Posterior cingulate gyrus (tissue), 11 donors: ENCODE results near the gene RPS16.

Experiments used
- DNase-seq, 10 donors: peaks; one replicate each; pipeline versions ENCODE4 v3.0.0 to v3.0.0-alpha.2; 2020 to 2021; ENCODE audit warnings: mixed read lengths in 3 of 10
- intact Hi-C: fragments of 100-400 bp; cut with DNase I; formaldehyde crosslinking; loops from one replicate; pipeline ENCODE4 v1.15.1; 2023

The RPS16 gene

DNA sequence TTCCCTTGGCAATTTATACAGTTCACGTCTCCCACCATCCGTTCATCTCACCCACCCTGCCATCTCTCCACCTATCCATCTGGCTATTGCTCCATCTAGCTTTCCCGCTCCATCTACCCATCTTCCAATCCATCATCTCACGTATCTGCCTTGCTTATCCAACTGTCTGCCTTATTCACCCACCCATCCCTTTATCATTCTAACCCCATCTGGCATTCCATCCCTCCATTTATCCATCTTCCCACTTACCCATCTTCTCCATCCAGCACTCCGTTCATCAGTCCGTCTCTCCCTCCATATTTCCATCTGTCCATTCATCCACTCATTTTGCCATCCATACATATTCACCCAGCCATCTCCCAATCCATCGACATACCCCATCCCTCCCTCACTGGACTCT is 10.0 kb downstream of the RPS16 start:
- intact Hi-C loops, result no loop called here
- no peak for DNase-seq

DNA sequence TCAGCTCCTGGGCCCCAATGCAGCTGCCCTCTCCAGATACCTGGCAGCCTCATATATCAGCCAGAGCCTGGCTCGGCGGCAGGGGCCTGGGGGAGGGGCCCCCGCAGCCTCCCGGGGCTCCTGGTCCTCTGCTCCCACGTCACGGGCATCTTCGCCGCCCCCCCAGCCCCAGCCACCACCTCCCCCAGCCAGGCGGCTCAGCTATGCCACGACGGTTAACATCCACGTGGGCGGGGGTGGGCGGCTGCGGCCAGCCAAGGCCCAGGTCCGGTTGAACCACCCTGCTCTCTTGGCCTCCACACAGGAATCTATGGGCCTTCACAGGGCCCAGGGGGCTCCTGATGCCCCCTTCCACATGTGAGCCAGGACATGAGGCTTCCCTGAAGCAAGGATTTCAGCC is 10.8 kb downstream of the RPS16 start:
- DNase-seq, result no peak
- intact Hi-C loops, result no loop called here

DNA sequence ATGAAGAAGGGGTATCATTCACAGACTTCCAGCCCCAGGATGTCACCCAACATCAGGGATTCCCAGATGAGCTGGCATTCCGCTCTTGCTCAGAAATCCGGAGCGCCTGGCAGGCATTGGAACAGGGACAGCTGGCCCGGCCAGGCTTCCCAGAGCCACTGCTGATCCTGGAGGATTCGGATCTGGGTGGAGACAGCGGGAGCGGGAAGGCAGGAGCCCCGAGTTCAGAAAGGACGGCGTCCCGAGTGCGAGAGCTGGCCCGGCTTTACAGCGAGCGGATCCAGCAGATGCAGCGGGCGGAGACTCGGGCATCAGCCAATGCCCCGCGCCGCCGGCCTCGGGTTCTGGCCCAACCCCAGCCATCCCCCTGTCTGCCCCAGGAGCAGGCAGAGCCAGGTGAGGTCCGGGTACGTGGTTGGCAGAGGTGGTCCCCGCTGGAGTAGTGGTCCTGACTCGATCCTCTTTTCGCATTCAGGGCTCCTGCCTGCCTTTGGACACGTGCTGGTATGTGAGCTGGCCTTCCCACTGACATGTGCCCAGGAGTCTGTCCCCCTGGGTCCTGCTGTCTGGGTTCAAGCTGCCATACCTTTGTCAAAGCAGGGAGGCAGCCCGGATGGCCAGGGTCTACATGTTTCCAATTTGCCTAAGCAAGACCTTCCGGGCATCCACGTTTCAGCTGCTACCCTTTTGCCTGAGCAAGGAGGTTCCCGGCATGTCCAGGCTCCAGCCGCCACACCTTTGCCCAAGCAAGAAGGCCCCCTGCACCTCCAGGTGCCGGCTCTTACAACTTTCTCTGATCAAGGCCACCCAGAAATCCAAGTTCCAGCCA is 12.3 kb downstream of the RPS16 start:
- intact Hi-C loops, result no loop called here
- peak in 2 of 10 donors; percentile 69 to 81 for DNase-seq

DNA sequence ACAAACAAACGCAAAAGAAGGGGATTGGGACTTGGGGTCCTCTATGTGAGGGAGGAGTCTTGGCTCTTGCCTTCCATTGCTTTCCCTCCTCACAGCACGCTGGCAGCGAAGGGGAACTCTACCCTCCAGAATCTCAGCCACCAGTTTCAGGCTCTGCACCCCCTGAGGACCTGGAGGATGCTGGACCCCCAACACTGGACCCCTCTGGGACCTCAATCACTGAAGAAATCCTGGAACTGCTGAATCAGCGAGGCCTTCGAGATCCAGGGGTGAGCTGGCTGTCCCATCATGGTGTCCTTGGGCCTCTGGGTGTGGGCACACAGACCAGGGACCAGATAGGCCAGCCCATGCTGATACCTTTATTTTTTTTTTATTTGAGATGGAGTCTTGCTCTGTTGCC is 13.7 kb downstream of the RPS16 start:
- intact Hi-C loops, result no loop called here
- DNase-seq, result no peak

DNA sequence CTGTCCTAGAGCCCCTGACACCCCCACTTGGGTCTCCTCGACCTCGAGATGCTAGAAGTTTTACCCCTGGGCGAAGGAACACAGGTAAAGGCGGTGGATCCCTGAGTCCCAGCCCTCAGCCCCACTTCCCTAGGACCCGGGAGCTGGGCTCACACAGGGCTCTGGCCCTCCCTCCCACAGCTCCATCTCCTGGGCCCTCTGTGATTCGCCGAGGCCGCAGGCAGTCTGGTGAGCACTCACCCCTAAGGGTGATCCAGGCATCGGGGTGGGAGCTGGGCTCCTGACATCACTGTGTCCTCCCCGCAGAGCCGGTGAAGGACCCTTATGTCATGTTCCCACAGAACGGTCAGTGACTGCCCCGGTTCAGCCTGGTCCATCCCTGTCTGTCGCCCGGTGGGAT is 15.0 kb downstream of the RPS16 start:
- DNase-seq, result no peak
- intact Hi-C loops, result no loop called here

DNA sequence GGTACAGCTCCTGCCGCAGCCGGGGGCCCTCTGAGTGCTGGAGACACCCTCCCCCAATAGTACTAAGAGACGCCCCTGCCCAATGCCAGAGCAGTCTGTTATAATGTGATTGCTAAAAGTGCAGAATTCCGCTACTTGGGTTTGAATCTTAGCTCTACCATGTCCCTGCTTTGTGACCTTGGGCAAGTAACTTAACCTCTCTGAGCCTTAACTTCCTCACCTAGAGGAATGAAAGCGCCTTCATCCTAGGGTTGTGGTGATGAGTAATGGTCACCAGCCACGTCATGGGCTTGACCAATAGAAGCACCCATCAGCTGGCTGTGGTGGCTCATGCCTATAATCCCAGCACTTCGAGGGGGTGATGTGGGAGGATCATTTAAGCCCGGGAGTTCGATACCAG is 16.7 kb downstream of the RPS16 start:
- no peak for DNase-seq
- intact Hi-C loops, result no loop called here

DNA sequence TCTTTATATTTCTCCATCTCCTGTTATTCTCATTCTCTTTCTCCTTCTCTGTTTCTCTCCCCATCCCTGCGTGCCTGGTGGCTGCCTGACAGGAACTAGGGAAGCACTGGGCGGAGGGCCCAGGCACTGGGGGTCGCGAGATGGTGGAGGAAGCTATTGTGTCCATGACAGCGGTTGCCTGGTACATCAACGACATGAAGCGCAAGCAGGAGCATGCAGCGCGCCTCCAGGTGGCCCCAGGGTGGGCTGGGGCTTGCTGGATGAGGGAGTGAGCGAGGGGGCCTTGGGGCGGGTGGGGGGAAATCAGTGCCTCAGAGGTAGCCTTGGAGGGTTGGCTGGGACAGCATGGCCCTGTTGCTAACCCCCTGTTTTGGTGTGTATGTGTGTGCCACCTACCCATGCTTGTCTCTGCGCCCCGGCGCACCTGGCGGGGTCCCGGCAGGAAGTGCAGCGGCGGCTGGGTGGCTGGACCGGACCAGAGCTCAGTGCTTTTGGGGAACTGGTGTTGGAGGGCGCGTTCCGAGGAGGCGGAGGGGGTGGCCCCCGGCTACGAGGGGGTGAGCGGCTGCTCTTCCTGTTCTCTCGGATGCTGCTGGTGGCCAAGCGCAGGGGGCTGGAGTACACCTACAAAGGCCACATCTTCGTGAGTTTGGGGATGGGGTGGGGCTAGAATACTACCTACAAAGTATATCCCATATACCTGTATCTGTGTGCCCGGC is 18.1 kb downstream of the RPS16 start:
- intact Hi-C loops, result no loop called here
- no peak for DNase-seq

DNA sequence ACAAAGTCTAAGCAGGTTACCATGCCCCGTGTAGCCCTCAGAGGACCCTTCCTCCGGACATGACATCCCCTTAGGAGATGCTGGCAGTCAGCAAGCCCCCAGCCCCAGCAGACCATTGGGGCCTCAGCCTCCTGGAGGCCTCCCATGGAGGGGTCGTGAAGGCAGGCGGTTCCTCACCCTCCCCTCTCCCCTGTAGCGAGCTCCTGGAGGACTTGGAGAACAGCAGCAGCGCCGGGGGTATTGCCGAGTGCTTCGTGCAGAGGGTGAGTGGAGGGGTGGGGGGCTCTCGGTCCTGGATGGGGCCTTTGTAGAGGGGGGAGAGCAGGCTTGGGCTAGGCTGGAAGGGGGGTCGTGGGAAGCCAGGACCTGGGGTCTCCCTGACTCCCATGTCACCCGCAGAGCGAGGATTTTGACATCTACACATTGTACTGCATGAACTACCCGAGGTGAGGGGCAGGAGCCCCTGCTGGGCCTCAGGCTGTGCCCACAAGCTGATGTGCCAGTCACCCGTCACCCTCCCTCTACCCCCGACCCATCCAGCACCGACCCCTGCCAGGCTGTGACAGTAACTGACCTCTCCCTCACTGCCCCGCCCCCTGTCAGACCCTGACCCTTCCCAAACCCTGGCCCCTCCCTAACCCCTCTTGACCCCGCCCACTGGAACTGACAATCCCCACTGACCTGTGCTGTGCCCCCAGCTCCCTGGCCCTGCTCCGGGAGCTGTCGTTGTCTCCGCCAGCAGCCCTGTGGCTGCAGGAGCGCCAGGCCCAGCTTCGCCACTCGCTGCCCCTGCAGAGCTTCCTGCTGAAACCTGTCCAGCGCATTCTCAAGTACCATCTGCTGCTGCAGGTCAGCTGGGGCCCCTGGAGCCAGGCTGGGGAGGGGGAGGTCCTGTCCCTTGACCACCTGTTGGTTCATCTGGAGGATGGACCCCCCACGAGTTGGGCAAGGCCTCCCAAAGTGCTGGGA is 19.3 kb downstream of the RPS16 start:
- no peak for DNase-seq
- intact Hi-C loops, result no loop called here

DNA sequence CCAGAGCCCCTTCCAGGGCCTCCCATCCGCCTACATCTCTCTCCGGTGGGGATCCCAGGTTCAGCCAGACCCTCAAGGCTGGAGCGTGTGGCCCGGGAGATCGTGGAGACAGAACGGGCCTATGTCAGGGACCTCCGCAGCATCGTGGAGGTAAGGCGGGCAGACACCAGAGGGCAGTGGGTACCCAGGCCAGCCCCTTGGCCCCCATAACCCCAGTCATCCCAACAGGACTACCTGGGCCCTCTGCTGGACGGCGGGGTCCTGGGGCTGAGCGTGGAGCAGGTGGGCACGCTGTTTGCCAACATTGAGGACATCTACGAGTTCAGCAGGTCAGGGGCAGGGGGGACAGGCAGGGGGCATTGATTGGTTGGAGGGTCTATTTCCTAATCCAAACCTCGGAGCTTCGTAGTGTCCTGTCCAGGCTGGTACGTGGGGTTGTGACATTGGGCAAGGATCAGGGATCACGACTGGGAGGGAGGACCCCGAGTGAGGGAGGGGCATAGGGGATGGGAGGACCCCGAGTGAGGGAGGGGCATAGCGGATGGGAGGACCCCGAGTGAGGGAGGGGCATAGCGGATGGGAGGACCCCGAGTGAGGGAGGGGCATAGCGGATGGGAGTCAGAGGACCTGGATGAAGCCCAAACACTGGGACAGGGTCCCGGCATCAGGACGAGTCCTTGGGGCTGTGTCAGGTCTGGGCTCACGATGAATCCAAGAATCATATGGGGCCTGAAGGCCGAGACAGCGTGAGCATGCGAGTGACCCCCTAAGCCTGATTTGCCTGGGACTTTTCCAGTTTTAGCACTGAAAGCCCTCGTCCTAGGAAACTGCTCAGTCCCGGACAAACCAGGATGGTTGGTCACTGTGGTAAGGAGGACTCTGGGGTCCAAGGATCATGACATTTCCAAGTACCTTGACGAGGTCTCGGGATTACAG is 20.4 kb downstream of the RPS16 start:
- intact Hi-C loops, result no loop called here
- no peak for DNase-seq

DNA sequence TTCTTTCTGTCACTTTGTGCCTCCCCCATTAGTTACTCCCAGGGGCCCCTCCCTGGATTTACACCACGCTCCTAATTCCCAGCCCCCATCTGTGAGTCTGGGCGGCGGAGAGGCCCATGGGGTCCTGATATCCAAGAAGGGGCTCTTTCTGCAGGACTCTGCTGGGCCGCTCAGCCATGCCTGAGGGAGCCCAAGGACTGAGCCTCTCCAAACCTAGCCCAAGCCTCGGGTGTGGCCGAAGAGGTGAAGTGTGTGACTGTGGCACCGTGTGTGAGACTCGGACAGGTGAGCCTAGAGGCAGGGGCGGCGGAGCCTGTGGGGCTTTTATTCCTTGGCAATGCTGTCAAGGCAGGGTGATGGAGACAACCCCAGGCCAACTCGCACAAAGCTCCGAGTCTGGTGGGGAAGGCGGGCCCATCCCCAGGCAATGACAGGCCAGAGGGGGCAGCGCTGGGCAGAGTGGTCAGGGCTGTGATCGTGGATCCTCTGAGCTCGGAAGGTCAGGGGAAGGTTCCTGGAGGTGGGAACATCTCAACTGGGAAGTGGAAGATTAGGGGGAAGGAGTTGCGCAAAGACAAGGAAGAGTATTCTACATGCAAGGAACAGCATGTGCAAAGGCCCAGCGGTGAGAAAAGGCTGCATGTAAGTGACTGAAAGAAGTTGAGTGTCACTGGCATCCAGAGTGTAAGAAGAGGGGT is 21.7 kb downstream of the RPS16 start:
- DNase-seq, result peak in 1 of 10 donors; percentile 70
- intact Hi-C loops, result loop anchor here (5.0 kb wide), 1 partner anchor 72 kb away; the partner anchor contains the start of gene SAMD4B

DNA sequence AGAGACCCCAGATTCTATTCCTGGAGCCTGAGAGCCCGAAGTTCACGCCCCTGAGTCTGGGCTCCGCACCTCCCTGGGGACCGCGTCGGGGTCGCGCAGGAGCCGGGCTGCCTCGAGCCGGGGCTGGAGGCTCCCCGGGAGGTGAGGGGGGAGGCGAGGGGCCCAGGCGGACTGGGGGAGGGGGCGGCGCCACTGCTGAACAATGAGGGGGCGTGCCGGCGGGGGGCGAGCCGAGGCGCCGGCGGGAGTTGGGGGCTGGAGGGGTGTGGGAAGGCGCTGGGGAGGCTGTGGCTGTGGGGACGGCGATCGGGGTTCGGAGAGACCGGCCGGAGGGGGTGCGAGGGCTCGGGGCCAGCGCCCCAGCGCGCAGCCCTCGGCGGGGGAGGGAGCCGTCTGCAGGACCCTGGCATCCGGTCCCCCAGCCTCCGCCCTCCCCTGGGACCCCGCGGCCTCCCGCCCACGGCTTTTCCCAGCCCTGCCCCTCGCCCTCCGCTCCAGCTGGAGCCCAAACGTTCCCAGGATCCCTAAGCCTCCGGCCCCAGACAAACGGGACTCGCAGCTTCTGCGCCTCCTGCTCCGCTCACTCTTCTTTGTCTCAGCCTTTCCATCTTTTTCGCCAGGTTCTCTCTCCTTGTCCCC is 22.4 kb downstream of the RPS16 start:
- intact Hi-C loops, result loop anchor here (5.0 kb wide), 1 partner anchor 71 kb away; the partner anchor contains the start of gene SAMD4B
- DNase-seq, result peak in 4 of 10 donors; percentile 19 to 83 (median 50)

DNA sequence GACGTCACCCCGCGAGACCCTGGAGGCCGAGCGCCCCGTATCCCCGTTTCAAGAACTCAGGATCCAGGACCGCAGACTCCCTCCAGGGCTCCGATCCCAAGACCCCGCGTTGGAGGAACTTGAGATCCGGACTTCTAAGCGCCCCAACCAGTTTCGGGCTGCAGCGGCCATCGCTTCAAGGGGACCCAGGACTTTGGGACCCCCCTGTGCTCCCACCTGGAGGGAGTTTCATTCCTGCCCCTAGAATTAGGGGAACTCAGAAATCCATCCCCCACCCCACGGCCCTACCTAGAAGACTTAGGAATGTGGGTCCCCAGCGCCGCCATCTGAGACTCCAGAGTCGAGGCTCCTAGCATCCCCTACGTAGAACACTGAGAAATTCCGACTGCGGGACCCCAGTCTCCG is 22.9 kb downstream of the RPS16 start:
- intact Hi-C loops, result loop anchor here (5.0 kb wide), 1 partner anchor 71 kb away; the partner anchor contains the start of gene SAMD4B
- DNase-seq, result peak in 2 of 10 donors; percentile 18 to 92

DNA sequence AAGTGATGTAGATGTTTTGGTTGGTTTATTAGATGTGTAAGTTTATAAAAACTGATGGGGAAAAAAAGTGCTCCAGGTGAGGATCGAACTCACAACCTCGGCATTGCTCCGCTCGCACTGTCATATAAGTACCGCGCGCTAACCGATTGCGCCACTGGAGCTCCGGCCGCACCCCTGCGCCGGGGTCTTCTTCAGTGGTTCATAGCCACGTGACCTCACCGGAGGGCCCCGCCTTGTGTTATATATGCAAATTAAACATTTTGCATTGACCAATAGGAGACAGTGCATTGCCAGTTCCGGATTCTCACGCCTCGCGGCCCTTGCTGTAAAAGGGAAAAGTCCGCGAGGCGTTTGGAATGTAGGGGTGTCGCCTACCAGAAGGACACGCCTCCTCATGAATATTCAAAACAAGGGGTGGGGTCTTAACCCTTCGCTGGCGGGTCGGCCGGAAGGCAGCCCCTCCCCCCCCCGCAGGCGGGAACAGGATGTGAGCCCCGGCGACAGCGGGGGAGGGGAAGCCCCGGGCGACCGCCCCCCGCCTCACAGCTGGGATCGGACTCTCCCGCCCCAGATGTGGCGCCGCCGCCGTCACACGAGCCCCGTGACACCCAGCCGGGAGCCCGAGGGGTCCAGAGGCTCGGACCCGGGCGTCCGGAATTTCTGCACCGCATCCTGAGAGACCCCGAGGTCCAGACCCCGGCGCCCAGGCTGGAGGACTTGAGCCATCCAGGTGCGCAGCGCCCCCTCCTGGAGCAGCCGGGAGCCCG is 23.5 kb downstream of the RPS16 start, which contains the start of gene PLEKHG2:
Gene PLEKHG2, plus strand, starts transcription at position 570 of the 767 bp plus-strand sequence. CDS start 1,418 bp downstream, outside the sequence.
- peak; percentile 85 to 99 (median 94) for DNase-seq
- intact Hi-C loops, result loop anchor here (5.0 kb wide), 1 partner anchor 70 kb away; the partner anchor contains the start of gene SAMD4B

DNA sequence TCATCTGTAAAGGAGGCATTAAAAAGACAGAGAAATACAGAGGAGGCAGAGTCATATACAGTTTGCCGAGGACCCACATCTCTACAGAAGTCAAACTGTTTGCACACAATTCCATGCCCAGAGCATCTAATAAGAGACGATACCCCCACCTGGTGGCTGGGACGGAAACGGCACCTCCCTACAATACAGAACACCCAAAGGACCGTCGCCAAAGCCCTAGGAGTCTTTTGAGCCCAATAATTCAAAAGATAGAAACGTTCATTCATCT is 24.0 kb downstream of the RPS16 start:
- DNase-seq, result peak; percentile 63 to 96 (median 79)
- intact Hi-C loops, result loop anchor here (1.0 to 5.0 kb wide), 2 partner anchors 14 to 69 kb away; partner anchors contain the start of gene SAMD4B

DNA sequence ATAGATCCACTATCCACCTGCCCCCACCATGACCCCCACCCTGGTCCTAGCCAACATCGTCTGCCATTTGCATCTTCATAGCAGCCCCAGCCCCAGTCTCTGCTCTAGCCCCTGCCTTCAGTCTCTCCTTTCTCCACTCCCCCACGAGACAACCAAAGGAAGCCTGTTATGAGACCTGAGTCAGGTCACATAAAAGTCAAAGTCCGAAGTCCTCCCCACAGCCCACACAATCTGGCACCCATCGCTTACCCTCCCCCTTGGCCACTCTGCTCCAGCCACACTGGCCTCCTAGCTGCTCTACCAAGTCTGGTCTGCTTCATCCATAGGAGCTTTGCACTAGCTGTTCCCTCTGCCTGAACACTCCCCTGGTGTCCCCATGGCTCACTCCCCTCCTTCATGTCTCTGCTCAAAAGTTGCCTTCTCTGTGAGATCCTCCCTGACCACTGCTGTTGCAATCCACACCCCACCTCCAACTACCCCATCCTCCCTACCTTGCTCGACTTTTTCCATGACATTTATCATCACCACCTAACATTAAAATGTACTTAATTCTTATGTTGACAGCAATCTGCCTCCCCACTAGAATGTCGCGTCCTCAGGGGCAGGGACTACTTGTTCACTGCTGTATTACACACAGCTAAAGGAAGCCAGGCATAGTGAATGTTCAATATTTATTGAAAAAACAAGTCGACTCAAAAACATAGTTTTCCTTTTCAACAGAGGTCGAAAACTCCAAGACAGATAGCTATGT is 24.5 kb downstream of the RPS16 start:
- DNase-seq, result no peak
- intact Hi-C loops, result loop anchor here (1.0 to 5.0 kb wide), 2 partner anchors 14 to 69 kb away; partner anchors contain the start of gene SAMD4B

DNA sequence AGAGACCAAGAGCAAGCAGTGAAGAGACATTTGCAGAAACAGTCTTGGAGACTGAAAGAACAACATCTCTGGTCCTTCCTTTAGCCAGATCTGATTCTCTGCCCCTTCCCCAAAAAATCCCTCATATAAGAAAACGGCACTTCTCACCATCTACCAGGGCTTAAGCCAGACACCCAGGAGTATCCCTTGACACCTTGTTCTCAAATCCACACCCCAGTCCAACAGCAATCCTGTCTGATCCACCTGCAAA is 25.0 kb downstream of the RPS16 start:
- intact Hi-C loops, result loop anchor here (1.0 to 5.0 kb wide), 2 partner anchors 13 to 68 kb away; partner anchors contain the start of gene SAMD4B
- DNase-seq, result no peak
